Panc1 (cell line): ENCODE data around the gene ETHE1.

ENCODE experiments used
- CTCF ChIP-seq: fragments of 450-650 bp; IDR thresholded peaks from 2 replicates; pipeline ENCODE4 v1.5.1; 2017; ENCODE audit warnings: mild to moderate bottlenecking
- POLR2AphosphoS5 ChIP-seq: IDR thresholded peaks from 2 replicates; pipeline ENCODE4 v1.6.1; 2012; ENCODE audit warnings: mild to moderate bottlenecking, low read depth, low read length, moderate library complexity
- REST ChIP-seq, 2 experiments: IDR thresholded peaks; 2 replicates each; pipeline ENCODE4 v1.6.1; 2011 to 2012; ENCODE audit warnings: low read depth in 2 of 2, control low read depth in 1 of 2, low read length in 1 of 2, mild to moderate bottlenecking in 1 of 2, moderate library complexity in 1 of 2; ENCODE audit not compliant: insufficient read depth in 1 of 2
- SIN3A ChIP-seq: IDR thresholded peaks from 2 replicates; pipeline ENCODE4 v1.6.1; 2012; ENCODE audit warnings: low read depth, mild to moderate bottlenecking, low read length, moderate library complexity, borderline replicate concordance; ENCODE audit not compliant: insufficient read depth
- TCF7L2 ChIP-seq: IDR thresholded peaks from 2 replicates; pipeline ENCODE4 v1.6.1; 2011; ENCODE audit warnings: mild to moderate bottlenecking, low read depth, low read length, inconsistent platforms

- no peak for TF ChIP-seq CTCF
- TF ChIP-seq SIN3A: no peak
- TF ChIP-seq POLR2AphosphoS5: no peak
- TF ChIP-seq TCF7L2: no peak
- no peak for TF ChIP-seq REST (IDR thresholded peaks at IDR 0.05; ENCODE audit: insufficient read depth in 1 of 2, low read depth in 2 of 2, low read length in 1 of 2)
Observed at GRCh38 chr19:43496960-43497359, 30.0 kb downstream of the ETHE1 start.
